Stimulated activated naive CD8-positive, alpha-beta T cell treated with anti-CD3 and anti-CD28 coated beads, Interleukin-15, Interleukin-2, amounts not matched to agents 100 U/mL and 50 U/mL, for 24 hours (primary cell): ENCODE measurements around the gene ZNF184.

Experiments used
- ATAC-seq: fragments of 150-1000 bp; cut with Tn5 transposase; one replicate; pipeline ENCODE4 v1.10.0; 2021
- DNase-seq: peaks from one replicate; pipeline ENCODE4 v3.0.0; 2021

ZNF184 gene

GRCh38 chr6:27479319-27480182, 6.6 kb upstream of the ZNF184 start:
- peak; percentile 72 for ATAC-seq
- peak; percentile 84 for DNase-seq

- ATAC-seq (peak; percentile 92), DNase-seq (peak; percentile 86)
These were observed 5.9 kb upstream of the ZNF184 start for GRCh38 chr6:27478706-27479318.

DNA sequence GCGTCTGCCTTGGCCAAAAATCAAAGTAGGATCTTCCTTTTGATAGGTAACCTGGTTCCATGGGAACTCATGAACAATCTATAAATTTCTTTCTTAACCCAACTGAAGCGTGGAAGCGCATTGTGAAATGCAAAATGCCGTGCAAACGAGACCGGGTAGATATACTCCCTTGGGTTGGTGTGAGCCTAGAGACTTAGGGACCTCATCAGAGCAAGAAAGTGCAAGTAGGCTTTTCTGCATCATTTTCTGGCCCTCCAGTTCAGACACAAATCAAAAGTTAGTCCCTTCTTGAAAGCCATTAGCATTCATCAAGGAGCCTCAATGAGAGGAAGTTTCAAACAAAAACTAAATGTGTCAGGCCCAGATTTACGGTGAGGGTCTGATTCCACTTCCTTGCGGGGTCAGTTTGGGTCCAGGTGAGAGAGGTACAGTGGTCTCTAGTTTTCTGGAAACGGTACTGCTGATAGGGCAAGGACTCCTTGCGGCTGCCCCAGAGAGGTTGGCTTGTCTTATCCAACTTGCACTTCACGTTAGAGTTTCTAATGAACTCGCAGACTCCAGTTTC, 5.3 kb upstream of the ZNF184 start:
- no peak for DNase-seq

GRCh38 chr6:27477318-27478013, 4.6 kb upstream of the ZNF184 start:
- ATAC-seq (no peak), DNase-seq (no peak)

More for the DNA sequence above, 5.3 kb upstream of the ZNF184 start:
- peak; percentile 0 for ATAC-seq

DNA sequence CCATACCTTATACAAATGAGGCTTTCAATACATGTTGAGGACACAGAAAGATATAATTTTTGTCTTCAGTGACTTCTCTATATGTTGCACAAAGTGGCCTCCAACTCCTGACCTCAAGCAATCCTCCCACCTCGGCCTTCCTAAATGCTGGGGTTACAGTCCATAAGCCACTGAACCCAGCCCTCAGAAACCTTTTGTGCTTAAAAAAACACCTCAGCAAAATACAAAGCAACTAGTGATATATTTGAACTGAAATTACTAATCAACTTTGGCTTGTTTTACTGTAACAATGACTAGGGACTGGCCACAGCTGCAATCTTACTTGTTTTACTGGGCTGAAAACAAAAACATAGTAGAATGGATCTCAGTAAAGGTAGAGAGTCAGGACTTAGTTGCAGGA, 3.2 kb upstream of the ZNF184 start:
- DNase-seq, result no peak
- ATAC-seq, result no peak

DNA sequence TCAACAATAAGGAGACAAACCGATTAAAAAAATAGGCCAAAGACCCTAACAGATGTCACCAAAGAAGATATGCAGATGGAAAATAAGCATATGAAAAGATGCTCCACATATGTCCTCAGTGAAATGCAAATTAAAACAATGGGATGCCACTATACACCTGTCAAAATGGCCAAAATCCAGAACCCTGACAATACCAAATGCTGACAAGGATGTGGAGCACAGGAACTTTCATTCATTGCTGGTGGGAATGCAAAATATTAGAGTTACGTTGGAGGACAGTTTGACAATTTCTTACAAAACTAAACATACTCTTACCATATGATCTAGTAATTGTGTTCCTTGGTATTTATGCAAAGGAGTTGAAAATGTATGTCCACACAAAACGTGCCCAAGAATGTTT, 1.8 kb upstream of the ZNF184 start:
- DNase-seq (no peak), ATAC-seq (no peak)

DNA sequence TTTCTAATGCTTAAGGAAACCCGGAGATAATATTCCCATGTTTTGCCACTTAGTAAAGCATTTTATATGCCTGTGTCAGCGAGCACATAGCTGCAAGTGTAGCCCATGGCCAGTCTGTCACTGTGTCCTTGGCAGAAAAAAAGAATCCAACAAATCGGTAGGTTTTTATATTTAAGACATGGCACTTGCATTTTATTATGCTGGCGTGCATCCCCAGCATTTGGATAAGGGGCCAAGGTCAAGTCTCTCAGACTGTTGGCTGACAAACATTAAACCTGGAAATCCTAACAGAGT, 1.2 kb upstream of the ZNF184 start:
- no peak for ATAC-seq
- no peak for DNase-seq

GRCh38 chr6:27472182-27472616, 706 bp downstream of the ZNF184 start:
- peak; percentile 74 for DNase-seq
- peak; percentile 61 for ATAC-seq

DNA sequence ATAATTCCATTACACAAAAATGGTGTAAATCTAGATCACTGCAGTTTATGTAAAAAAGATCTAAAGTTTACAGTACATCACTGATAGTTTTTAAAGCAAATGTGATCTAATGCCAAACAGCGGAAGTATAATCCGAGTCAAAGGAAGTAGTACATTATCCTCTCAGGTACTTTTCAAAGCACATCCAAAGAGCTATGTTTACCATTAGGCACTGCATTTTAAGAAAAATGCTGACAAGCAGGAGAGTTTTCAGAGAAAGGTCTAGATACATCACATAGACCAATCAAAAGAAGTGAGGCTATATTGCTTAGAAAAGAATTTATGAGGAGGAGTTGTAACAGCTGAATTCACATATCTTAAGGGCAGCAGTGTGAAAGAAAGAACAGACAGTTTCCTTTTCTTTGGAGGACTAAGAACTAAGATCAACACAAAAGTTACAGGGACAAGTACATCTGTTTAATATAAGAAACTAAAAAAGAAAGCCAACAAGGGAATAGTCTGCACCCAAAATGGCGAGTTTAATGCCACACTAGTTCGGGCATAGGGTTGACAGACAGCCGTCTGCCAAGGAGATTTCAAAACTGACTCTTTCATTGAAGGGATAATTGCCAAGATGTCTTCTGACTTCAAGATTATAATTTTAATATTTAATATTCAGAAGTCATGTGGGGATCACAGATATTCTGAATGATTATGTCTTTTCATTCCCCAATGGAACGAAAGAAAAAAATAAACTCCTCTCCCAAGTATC, 1.4 kb downstream of the ZNF184 start:
- ATAC-seq, result no peak
- no peak for DNase-seq

DNA sequence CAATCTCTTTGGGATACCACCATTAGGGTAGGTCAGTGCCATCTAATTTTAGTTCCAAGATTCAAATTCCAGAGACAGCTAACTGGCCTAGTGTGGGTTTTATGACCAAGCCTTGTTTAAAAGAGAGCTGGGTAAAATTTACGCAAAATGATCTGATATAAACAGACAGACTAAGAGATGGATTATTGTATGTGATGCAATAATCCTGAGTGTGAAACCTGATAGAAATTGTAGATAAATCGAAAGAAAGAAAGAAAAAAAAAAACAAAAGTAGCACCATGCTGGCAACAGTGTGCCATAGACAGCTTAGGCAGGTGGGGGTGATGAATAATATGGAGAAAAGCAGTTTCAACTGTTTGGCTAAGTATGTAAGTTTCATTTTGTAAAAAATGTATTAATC, 2.9 kb downstream of the ZNF184 start:
- DNase-seq (no peak), ATAC-seq (no peak)

DNA sequence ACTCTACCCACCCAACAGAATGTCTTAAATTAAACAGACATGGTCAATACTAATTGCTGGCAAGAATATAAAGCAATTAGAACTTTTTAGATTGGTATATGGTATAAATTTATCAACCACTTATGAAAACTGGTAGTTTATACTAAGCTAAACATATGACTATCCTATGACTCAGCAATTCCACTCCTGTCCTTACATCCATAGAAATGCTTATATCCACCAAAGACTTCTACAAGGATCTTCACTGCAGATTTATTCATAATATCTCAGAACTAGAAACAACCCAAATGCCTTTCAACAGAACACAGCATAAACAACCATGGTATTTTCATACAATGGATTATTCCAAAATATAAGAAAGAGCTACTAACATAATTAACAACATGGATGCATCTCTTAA, 4.6 kb downstream of the ZNF184 start:
- no peak for ATAC-seq
- no peak for DNase-seq

GRCh38 chr6:27452496-27452897, 20.4 kb downstream of the ZNF184 start:
- DNase-seq (no peak), ATAC-seq (no peak)

GRCh38 chr6:27451660-27452390, 21.1 kb downstream of the ZNF184 start:
- ATAC-seq, result no peak
- no peak for DNase-seq

- ATAC-seq, result no peak
These were observed 24.4 kb downstream of the ZNF184 start for GRCh38 chr6:27448456-27448855.

DNA sequence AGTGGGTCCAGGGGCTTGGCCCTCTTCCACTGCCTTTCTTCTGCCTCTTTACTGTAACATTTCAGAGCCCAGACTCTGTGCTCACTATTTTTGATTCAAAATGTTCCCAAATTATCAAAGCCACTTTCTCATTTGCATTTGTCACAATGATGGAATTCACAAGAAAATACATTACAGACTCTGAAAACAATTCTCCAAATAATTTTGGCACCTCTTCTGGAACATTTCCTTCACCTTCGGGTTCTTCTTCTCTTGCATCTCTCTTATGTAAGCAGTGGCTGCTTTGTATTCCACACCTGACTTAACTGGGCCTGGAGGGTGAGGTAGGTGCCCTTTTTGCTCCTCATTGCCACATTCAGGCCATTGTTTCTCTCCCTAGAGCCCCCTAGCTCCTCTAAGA, 30.0 kb downstream of the ZNF184 start:
- DNase-seq (no peak), ATAC-seq (no peak)

More at GRCh38 chr6:27448456-27448855, 24.4 kb downstream of the ZNF184 start:
- no peak for DNase-seq

DNA sequence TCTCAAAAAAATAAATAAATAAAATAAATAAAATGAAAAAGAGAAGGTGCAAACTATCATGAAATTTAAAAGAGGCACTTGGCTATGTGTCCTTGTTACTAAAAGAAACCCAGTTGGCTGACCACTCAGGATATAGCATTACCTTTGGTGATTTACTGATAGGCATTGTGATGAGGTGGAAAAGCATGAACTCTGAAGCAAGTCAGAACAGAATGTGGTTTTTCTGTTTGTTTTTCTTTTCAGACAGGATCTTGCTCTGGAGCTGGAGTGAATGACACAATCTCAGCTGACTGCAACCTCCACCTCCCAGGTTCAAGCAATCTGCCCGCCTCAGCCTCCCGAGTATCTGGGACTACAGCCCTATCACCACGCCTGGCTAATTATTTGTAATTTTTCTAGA, 31.9 kb downstream of the ZNF184 start:
- DNase-seq (no peak), ATAC-seq (no peak)

GRCh38 chr6:27439371-27439770, 33.5 kb downstream of the ZNF184 start:
- ATAC-seq (no peak), DNase-seq (no peak)

- ATAC-seq (no peak), DNase-seq (no peak)
These were observed 39.2 kb downstream of the ZNF184 start for GRCh38 chr6:27433714-27434113.

DNA sequence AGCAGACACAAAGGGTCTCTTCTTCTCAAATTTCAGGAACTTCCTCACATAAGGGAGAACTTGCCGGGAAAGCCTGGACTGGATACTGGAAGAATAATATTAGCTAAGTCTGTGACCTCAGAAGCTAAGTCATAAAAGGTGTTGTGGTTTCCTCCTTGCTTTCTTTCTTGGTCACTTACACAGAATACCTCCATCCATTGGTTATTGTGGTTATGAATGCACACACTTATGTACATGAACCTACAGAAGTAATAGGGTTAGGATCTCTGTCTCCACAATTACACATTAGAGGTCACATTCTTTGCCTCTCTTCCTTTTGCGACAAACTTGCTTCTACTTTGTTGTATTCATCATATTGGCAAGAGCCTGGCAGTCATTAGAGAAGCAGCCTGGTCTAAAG, 43.9 kb downstream of the ZNF184 start:
- DNase-seq, result no peak
- ATAC-seq, result no peak

- ATAC-seq (no peak), DNase-seq (no peak)
These were observed 44.4 kb downstream of the ZNF184 start for GRCh38 chr6:27428502-27428901.

GRCh38 chr6:27426045-27426620, 46.8 kb downstream of the ZNF184 start:
- no peak for DNase-seq

More at GRCh38 chr6:27426045-27426620, 46.8 kb downstream of the ZNF184 start:
- no peak for ATAC-seq
